Activated T-helper 1 cell treated with anti-CD3 and anti-CD28 coated beads, Interleukin-2, amount 50 U/mL, for 16 hours (primary cell): ENCODE data around the gene RAB19.

Source experiments
- DNase-seq, 2 donors: peaks; one replicate each; pipeline ENCODE4 v3.0.0-alpha.2; 2020; ENCODE audit warnings: low read depth in 1 of 2, low spot score in 1 of 2

The RAB19 gene, protein sequence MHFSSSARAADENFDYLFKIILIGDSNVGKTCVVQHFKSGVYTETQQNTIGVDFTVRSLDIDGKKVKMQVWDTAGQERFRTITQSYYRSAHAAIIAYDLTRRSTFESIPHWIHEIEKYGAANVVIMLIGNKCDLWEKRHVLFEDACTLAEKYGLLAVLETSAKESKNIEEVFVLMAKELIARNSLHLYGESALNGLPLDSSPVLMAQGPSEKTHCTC

DNA sequence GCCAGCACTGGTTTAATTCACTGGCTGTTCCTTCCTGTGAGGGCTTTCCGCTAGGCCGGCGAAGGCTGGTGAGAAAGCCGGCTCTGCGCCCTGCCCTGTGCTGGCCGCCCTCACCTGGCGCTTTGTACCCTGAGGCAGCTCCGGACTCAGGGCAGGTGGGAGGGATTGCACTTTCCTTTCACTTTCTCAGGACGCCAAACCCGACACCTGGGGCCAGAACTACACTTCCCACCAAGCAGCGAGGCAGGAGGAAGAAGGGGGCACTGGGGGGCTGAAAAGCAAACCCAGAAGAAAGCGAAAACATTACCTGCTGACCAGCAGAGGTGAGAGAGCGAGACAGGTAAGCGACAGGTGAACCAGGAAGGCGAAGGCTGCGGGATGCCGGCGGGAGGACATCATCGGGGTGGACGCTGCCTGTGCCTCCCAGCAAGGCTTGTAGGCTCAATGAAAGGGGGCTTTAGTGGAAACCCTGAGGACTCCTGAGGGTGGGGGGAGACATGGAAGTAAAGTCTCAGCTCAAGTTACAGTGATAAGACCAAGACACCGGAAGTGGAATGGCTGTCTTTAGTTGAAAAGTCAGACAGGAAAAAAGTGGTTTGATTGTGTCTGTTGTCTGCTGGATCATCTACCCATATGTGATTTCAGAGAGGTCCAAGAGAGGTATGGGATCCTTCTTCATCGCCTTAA is at the start of gene RAB19:
Gene RAB19 (plus strand): TSS at position 181 of the 687 bp plus-strand sequence. CDS start 3,589 bp downstream, outside the sequence.
- peak; percentile 23 for DNase-seq

DNA sequence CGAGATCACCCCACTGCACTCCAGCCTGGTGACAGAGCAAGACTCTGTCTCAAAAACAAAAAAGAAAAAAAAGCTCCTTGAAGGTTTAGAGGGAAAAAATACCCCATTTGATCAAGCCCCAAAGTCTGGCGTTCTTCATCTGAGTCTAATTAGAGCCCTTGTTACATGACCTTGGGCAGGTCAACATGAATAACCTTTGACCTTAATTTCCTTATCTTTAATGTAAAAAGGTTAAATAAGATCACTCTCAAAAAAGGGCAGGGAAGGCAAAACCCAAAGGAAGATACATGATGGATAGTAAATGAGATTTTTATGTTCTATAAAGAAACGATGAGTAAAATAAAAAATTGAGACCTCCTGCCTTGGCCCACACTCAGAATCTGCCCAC is 45.8 kb upstream of the RAB19 start:
- DNase-seq = no peak

DNA sequence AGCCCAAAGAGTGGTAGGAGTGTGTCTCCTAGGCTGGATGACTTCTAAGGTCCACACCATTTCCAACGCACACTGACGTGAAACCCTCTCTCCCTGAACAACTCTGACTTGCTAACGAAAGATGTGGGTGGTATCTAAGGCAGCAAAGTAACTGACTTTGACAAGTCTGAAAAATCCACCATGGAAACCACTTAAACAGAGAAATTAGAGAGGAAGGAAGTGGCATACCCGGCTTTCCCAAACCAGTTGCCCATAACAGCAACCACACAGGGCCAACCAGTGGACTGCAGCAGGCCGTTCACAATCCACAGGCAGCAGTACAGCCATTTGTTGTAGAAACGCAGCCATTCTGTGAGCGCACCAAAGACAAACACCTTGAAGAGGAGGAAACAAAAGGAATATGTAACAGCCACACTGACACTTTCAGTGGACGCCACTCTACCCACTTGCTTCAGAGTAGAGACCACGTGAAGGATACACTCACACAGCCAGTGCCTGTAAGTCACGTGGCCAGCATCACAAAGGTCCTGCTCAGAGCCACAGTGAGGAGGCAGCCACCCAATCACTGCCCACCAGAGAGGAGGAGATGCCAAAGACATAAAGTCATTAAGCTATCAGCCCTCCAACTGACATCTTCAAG is 45.3 kb upstream of the RAB19 start:
- no peak for DNase-seq

DNA sequence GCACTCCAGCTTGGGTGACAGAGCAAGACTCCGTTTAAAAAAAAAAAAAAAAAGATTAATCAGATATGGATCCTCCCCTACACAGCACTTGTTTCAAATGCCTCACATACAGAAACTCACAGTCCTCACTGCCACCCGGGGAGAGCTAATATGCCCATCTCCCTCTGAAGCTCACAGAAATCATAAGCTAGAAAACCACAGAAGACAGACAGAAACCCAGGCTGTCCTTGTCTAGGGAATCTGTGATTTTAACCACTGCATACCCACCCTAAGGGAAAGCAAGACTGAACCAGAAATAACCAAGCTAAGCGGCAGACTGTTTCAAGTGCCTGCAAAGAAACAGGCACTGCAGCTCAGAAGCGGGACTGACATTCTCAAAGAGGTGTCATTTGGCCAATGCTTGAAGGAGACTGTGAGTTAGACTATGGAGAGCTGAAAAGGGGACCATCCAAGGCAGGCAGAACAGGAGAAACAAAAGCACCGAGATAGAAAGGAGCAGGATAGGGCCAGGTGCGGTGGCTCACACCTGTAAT is 43.1 kb upstream of the RAB19 start:
- DNase-seq = no peak

DNA sequence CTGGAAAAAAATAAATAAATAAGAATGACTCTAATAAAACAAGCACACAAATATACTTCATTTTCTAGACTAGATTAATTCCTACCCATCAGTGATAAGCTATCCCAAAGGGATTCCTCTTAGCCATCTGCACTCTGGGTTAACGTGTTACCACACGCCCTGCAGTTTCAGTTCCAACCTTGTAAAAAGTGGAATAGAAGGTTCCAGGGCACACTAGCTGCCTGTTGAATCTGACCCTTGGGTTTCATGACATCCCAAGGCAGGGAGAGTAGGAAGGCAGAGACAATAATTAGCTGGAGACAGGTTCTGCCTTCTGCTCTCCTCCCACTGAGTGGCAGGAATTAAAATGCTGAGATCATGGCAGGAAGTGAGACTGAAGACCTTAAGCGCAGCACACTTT is 39.0 kb upstream of the RAB19 start:
- DNase-seq = no peak

DNA sequence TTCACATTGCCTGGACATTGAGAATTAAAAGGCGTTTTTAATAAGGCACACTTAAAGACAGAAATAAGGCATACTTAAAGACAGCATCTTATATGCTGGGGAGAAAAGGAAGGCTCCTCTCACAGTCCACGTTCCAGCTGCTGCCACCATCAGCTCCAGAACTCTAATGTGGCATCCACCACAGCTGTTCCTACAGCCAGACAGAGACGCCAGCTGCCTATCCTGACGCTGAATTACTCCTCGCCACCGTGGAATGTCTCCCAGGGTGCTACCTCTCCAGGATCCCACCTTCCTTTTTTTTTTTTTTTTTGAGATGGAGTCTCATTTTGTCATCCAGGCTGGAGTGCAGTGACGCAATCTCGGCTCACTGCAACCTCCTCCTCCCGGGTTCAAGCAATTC is 36.3 kb upstream of the RAB19 start:
- DNase-seq = no peak

DNA sequence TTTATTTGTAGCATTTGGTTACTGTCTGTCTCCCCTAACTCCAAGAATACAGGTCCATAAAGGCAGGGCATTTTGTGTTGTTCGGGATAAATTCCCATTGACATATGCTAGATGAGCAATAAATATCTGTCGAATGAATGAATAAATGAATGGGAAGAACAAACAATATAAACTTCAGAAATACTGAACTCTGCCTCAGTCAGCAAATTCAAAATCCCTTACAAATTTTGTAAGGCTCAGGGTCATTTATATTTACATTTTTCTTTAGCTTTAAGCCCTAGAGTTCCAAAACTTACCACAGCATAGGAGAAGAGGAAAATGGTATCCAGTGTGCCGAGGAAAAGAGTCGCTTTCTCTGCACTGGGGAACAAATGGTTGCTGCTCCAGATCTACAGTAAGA is 34.6 kb upstream of the RAB19 start:
- no peak for DNase-seq

DNA sequence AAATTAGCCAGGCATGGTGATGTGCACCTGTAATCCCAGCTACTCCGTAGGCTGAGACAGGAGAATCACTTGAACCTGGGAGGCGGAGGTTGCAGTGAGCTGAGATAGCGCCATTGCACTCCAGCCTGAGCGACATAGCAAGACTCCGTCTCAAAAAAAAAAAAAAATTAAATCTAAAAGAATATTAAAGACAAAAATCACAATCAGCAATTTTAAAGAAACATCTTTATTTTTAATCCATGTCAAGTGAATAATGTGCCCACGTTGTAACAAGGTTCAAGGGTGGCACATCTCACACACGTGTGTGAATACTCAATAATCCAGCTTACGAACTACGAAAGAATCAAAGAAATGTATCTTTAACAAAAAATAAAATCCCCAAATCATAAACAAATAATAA is 28.5 kb upstream of the RAB19 start:
- no peak for DNase-seq

DNA sequence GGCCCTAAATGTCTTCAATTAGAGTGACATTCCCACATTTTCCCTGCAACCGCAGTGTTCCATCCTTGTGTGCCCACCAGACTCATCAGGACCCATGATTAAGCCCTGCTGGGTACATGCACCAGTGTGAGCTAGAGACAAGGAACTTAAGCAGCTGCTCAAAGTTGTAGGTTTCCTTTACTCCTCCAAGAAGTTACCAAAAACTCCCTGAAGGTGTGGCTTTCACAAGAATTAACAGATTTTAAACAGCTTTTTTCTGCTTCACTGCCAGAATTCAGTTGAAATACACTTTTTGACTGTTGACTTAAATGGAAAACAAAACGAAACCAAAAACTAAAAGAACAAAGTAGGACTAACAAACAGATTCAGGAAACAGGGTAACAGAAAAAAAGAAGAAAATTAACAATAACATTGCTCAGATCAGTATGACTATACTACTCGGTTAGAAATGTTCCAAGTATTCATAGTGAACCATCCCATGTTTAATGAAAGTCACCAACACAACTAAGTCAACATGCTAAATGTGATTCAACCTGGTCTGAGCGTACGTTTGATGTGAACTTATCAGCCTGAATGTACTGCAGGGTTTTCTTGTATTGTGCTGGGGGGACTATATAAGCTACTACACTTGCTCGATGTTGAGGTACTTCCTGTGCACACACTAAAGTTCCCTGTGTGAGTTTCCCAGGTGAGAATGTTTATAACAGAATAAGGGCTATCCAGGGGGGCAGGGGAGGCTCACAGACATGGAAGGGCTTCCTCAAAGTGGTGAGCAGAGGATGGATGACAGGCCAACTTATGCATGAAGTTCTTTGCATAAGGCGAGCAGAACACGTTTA is 27.7 kb upstream of the RAB19 start:
- no peak for DNase-seq

DNA sequence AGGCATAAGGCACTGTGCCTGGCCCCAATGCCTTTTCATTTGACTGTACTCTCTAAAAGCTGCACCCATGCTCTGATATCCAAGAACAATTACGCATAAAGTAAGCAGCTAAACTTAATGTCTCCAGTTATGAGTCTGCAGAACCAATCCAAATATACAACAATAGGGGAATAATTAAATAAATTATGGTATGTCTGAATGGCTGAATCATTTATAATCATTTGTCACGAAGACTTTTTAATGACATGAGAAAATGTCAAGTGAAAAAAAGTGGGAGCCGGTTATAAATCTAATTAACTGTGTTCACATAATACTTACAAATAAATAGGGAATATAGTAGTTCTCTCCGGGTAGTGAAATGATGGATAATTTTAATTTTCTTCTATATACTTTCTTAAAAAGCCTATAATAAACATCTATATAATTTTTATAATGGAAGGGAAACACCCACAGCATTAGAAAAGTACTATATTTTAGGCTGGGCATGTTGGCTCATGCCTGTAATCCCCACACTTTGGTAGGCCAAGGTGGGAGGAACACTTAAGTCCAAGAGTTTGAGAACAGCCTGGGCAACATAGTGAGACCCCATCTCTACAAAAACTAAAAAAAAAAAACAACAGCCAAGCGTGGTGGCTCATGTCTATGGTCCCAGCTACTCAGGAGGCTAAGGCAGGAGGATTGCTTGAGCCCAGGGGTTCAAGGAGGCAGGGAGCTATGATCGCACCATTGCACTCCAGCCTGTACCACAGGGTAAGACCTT is 19.7 kb upstream of the RAB19 start:
- DNase-seq = no peak

DNA sequence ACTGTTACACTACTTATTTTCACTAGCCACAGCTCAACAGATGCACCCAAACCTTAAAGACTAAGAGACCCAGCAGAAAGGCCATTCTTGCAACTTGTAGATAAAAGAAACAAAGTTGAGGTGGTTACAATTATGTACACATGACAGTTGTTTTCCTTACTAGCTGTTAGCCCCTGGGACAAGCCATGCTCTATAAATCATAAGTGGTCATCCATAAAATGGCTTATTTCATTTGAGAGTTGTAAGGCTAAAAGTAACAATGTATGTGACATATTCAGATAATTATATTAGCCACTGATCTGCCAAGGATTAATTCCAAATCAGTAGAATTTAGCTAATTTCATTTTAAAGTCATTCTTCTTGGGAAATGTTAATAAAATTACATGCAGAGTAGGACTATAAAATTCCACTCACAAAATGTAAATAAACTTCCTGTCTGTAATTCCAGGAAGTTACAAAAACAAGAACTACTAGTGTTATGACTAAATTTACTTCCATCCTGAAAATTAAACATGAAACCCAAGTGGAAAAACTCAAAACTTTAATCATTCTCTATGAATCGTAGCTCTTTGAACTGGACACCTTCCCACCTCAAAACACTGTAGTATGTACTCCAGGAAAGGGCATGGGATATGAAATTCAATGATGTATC is 18.8 kb upstream of the RAB19 start:
- no peak for DNase-seq

DNA sequence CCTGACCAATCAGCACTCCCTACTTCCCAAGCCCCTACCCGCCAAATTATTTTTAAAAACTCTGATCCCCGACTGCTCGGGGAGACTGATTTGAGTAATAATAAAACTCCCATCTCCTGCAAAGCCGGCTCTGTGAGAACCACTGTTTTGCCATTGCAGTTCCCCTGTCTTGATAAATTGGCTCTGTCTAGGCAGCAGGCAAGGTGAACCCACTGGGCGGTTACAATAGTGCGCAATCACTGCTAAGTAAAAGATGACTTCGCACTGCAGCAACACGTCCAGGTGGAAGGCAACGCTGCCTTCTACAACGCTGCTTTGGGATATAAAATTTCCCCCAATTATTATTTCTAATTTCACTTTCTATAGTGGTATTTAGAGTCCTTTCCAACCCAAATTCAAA is 14.4 kb upstream of the RAB19 start:
- DNase-seq = no peak

DNA sequence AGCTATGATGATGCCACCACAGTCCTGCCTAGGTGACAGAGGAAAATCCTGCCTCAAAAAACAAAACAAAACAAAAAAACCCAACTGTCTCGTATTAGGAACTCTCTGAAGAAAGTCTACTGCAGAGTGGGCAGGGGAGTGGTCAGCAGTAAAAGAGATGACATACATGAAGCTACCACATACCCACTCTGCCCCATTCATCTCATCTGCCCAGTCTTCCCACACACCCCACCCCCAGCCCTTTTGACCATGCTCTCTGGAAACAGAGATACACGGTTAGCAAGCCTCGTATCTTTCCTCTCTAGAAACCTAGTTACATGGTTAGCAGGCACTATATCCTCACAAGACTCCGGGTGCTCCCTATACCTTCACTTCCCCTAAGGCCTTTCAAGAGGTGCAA is 13.8 kb upstream of the RAB19 start:
- DNase-seq = no peak

DNA sequence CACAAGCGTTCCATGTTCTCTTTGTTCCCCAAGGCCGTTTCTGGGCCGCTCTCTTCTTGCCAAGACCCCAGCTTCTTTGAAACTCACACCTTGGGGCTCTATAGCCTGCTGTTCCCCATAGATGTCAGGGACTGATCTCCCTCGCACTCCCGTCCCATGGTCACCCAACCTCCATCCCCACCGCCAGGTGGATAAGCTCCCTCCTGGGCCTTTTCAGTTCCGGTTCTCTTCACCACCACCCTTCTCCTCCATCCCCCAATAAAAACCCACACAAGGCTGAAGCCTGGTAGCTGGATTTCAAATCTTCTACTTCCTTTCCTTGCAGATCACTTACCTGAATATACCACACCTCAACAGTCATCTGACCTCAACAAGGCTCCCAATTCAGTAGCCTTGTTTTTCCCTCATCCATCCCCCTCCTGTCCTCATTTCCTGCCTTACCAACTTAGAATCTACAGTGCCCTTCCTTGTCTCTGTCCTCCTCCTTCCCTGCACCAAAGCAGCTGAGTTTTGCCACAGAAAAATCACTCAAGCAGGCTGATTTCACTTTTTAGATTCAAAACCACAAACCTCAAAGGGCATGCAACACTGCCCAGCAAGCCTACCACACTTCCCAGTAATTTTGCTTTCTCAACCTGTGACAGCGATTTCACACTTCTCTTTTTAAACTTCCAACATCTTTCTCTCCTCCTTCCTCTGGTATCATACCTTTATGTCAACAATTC is 13.2 kb upstream of the RAB19 start:
- DNase-seq = no peak

DNA sequence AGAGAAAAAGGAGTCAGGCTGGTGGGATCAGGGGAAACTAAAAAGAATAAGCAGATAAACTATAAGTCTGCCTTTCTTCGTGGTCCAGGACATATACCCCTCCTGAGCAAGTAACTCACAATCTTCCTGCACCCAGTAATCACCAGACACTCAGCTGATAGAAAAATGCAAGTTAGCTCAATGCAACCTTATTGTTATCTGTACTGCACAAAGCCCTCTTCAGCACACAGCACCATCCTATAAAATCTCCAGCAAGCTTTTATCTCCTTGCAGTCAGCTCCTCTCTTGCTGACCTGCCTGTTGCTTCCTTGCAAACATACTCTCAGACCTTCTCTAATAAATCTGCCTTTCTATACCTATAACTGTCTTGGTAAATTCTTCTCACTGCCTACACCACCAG is 12.2 kb upstream of the RAB19 start:
- no peak for DNase-seq

DNA sequence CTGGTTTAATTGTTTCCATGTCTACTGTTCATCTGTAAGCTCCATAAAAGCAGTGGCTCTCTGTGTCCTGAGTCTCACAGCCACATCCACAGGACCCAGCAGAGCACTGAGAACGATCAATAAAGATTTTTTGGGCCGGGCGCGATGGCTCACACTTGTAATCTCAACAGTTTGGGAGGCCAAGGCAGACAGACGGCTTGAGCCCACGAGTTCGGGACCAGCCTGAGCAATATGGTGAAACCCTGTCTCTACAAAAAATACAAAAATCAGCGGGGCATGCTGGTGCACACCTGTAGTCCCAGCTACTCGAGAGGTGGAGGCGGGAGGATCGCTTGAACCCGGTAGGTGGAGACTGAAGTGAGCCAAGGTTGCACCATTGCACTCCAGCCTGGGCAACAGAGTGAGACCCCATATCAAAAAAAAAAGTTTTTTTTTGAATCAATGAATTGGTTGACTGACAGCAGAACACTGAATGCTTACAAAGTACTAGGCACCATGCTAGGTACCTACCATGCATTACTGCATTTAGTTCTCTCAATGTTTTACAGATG is 10.0 kb upstream of the RAB19 start:
- DNase-seq = no peak

DNA sequence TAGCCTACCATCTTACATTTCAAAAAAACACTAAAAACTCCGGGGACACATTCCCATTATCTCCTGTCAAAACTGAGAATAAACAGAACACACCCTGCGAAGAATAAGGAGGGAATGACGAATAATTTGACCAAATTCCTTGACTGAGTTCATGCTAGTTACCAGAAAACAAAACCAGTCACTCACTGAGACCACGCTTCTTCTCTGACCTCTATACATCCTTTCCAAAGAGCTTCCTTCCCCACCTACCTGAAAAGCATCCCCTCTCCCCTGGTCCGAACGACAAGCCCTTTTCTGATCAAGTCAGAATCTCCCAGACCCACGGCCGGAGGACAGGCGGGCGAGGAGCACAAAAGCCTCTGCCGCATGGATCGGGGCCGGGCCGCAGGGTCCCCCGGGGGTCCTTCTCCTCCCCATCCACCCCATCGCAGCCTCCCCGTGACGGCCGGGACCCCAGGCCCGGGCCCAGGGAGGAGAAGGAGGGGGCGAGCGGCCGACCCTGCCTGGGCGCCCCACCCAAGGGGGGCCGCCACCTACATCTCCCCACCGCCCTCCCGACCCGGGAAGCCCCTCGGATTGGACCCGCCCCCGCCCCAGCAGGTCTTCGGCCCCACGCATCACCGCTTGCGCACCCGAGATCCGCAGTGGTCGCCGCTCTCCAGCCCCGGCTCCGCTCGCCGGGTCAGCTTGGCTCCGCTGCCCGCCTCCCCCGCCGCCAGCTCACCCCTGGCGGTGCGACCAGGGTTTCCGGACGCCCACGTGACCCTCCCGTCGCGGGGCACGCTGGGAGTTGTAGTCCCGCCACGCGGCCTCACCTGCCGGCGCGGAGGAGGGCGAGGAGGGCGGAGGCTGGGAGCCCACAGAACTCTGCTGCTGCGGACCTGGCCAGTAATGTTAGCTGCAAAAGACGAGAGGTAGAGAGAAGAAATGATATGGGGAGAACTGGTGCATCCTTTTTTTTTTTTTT is 5.8 kb upstream of the RAB19 start, which contains the start of gene SLC37A3:
Gene SLC37A3 (minus strand): TSS at position 747 of the 967 bp plus-strand sequence. CDS start 16,004 bp downstream, outside the sequence.
- DNase-seq = peak; percentile 69 to 77

DNA sequence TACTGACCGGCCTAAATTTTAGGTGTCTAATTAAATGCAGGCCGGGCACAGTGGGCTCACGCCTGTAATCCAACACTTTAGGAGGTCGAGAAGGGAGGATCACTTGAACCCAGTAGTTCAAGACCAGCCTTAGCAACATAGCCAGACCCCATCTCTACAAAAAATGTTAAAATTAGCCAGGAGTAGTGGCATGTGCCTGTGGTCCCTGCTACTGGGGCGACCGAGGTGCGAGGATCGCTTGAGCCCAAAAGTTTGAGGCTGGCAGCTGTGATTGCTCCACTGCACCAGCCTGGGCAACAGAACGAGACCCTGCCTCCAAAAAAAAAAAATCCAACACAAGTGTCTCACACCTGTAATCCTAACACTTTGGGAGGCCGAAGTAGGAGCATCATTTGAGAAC is 5.0 kb upstream of the RAB19 start:
- DNase-seq = no peak
